A549 (cell line): ENCODE results near the gene TNNI2. TPM values are rescaled to one million over a fixed set of nuclear protein-coding genes. Genes with fewer than 3 reads are reported as not detected.

Experiments used
- ATAC-seq, 2 experiments: fragments of 200-7000 bp in 1 of 2; fragments of >200 bp in 1 of 2; cut with Nextera tagmentation in 1 of 2; cut with Tn5 transposase in 1 of 2; 3 replicates each; pipeline versions ENCODE4 v1.8.0 to v1.9.1; 2018 to 2020; ENCODE audit warnings: mild to moderate bottlenecking in 1 of 2, moderate library complexity in 1 of 2
- CTCF ChIA-PET: fragments of 300-600 bp; sonication (Branson Sonifier 250); formaldehyde crosslinking; extraction: SDS; loops from one replicate; lab custom pipeline; 2021; ENCODE audit warnings: antibody characterized with exemption, inconsistent platforms; lab: Yijun Ruan, JAX
- POLR2A ChIA-PET: fragments of 350-600 bp; formaldehyde crosslinking; extraction: SDS; loops from one replicate; lab custom pipeline; 2021; ENCODE audit warnings: antibody characterized with exemption, inconsistent platforms; lab: Yijun Ruan, JAX
- DNase-seq, 2 experiments: peaks; one replicate each; pipeline versions ENCODE4 v3.0.0 to v3.0.0-alpha.2; 2011 to 2016; ENCODE audit warnings: low read depth in 1 of 2, low spot score in 1 of 2
- FAIRE-seq: peaks from 2 replicates; lab custom pipeline; 2011; peaks lifted over from hg19 to GRCh38; lab: Jason Lieb, UNC
- H3K27ac ChIP-seq, 2 experiments: fragments of >200 bp; sonication (Bioruptor Twin); formaldehyde crosslinking; 3 replicates each; pipeline ENCODE4 v1.5.1; 2016 to 2017
- H3K4me1 ChIP-seq: fragments of >200 bp; sonication (Bioruptor Twin); formaldehyde crosslinking; 3 replicates; pipeline ENCODE4 v1.6.1; 2016
- H3K4me2 ChIP-seq: fragments of >200 bp; sonication (Bioruptor Twin); formaldehyde crosslinking; 3 replicates; pipeline ENCODE4 v1.6.1; 2016
- H3K4me3 ChIP-seq: fragments of >200 bp; sonication (Bioruptor Twin); formaldehyde crosslinking; 3 replicates; pipeline ENCODE4 v1.5.1; 2016
- H3K9me3 ChIP-seq: fragments of >200 bp; sonication (Bioruptor Twin); formaldehyde crosslinking; 3 replicates; pipeline ENCODE4 v1.6.1; 2016
- CEBPB ChIP-seq, 2 experiments: fragments of >200 bp in 1 of 2; sonication (Bioruptor Twin) in 1 of 2; formaldehyde crosslinking in 1 of 2; IDR thresholded peaks; 2 replicates each; pipeline ENCODE4 v1.6.1; 2012 to 2016
- ESRRA ChIP-seq: fragments of 150-350 bp; IDR thresholded peaks from 2 replicates; pipeline ENCODE4 v1.6.1; 2014; ENCODE audit warnings: mild to moderate bottlenecking, low read length, borderline replicate concordance
- FOSB ChIP-seq: fragments of 250-450 bp; sonication (Bioruptor Pico); IDR thresholded peaks from 2 replicates; pipeline ENCODE4 v1.5.0; 2020; ENCODE audit warnings: mild to moderate bottlenecking, moderate library complexity
- KDM1A ChIP-seq: fragments of 200-600 bp; sonication (generic); IDR thresholded peaks from 2 replicates; pipeline ENCODE4 v1.6.1; 2016; ENCODE audit warnings: low read depth, mild to moderate bottlenecking
- MAZ ChIP-seq: fragments of 150-350 bp; IDR thresholded peaks from 2 replicates; pipeline ENCODE4 v1.6.1; 2014; ENCODE audit warnings: antibody characterized with exemption, low read depth, low read length, borderline replicate concordance
- MYC ChIP-seq: IDR thresholded peaks from 2 replicates; pipeline ENCODE4 v1.6.1; 2012; ENCODE audit warnings: mild to moderate bottlenecking, inconsistent platforms, low read length, improper control_type of control experiment, borderline replicate concordance
- NPAS2 ChIP-seq: fragments of 250-450 bp; sonication (Bioruptor Pico); IDR thresholded peaks from 2 replicates; pipeline ENCODE4 v1.8.0; 2022; ENCODE audit warnings: mild to moderate bottlenecking, moderate library complexity, borderline replicate concordance
- NR3C1 ChIP-seq: fragments of >200 bp; sonication (Bioruptor Twin); formaldehyde crosslinking; IDR thresholded peaks from 3 replicates; pipeline ENCODE4 v1.6.1; 2017
- PHF8 ChIP-seq: fragments of 200-600 bp; sonication (generic); IDR thresholded peaks from 2 replicates; pipeline ENCODE4 v1.6.1; 2016; ENCODE audit warnings: low read depth, mild to moderate bottlenecking, antibody characterized with exemption, moderate library complexity, borderline replicate concordance
- POLR2AphosphoS2 ChIP-seq: conservative IDR thresholded peaks from 2 replicates; pipeline ENCODE4 v1.6.1; 2012; ENCODE audit warnings: low read length, improper control_type of control experiment, inconsistent platforms
- RAD21 ChIP-seq, 2 experiments: fragments of >200 bp in 1 of 2; sonication (Bioruptor Twin) in 1 of 2; formaldehyde crosslinking in 1 of 2; IDR thresholded peaks in 1 of 2; conservative IDR thresholded peaks in 1 of 2; 2 replicates in 1 of 2; 3 replicates in 1 of 2; pipeline ENCODE4 v1.6.1; 2012 to 2018; ENCODE audit warnings: inconsistent platforms in 1 of 2
- REST ChIP-seq: fragments of 200-600 bp; sonication (generic); IDR thresholded peaks from 2 replicates; pipeline ENCODE4 v1.6.1; 2016; ENCODE audit warnings: antibody characterized with exemption, mild to moderate bottlenecking, moderate library complexity
- RFX5 ChIP-seq: fragments of 450-650 bp; IDR thresholded peaks from 2 replicates; pipeline ENCODE4 v1.7.1; 2014; ENCODE audit warnings: antibody characterized with exemption, mild to moderate bottlenecking, moderate library complexity
- TFCP2L1 ChIP-seq: fragments of 250-450 bp; sonication (Bioruptor Pico); IDR thresholded peaks from 2 replicates; pipeline ENCODE4 v1.5.0; 2021; ENCODE audit warnings: mild to moderate bottlenecking
- ZNF302 ChIP-seq: fragments of 250-450 bp; sonication (Bioruptor Pico); IDR thresholded peaks from 2 replicates; pipeline ENCODE4 v1.9.0; 2021; ENCODE audit warnings: inconsistent platforms, mild to moderate bottlenecking, moderate library complexity
- WGBS: methylation state at CpG from one replicate; pipeline ENCODE4 v1.1.6; 2017; ENCODE audit errors: missing lambda C conversion rate; 5-methylcytosine and 5-hydroxymethylcytosine counted together
- polyA plus RNA-seq, 4 experiments: library from polyadenylated mRNA; depleted of rRNA in 3 of 4; stranded (reverse); fragments of >200 nt; fragmentation: RNase III in 1 of 4; extraction: RNeasy Plus Mini Kit Qiagen cat#74134 plus additional on column Dnase treatment in 1 of 4; gene quantifications; 2 replicates in 3 of 4; 3 replicates in 1 of 4; pipeline ENCODE4 v1.2.3, GENCODE V29; 2011 to 2017
- TF ChIP-seq, protein P1 (sequence below): fragments of 250-450 bp; sonication (Bioruptor Pico); IDR thresholded peaks from 2 replicates; pipeline ENCODE4 v1.5.0; 2020; ENCODE audit warnings: low read depth, mild to moderate bottlenecking, moderate library complexity
- TF ChIP-seq, protein P2 (sequence below): fragments of >200 bp; sonication (Bioruptor Twin); formaldehyde crosslinking; IDR thresholded peaks from 3 replicates; pipeline ENCODE4 v1.6.1; 2016
- TF ChIP-seq, protein P3 (sequence below): fragments of >200 bp; sonication (Bioruptor Twin); formaldehyde crosslinking; IDR thresholded peaks from 2 replicates; pipeline ENCODE4 v1.6.1; 2016
- TF ChIP-seq, protein P4 (sequence below): fragments of 450-650 bp; IDR thresholded peaks from 2 replicates; pipeline ENCODE4 v1.6.1; 2014; ENCODE audit warnings: antibody characterized with exemption

The TNNI2 gene
- polyA plus RNA-seq, 2 of the 4 experiments (the other 2 are of a cell fraction) = not detected

DNA sequence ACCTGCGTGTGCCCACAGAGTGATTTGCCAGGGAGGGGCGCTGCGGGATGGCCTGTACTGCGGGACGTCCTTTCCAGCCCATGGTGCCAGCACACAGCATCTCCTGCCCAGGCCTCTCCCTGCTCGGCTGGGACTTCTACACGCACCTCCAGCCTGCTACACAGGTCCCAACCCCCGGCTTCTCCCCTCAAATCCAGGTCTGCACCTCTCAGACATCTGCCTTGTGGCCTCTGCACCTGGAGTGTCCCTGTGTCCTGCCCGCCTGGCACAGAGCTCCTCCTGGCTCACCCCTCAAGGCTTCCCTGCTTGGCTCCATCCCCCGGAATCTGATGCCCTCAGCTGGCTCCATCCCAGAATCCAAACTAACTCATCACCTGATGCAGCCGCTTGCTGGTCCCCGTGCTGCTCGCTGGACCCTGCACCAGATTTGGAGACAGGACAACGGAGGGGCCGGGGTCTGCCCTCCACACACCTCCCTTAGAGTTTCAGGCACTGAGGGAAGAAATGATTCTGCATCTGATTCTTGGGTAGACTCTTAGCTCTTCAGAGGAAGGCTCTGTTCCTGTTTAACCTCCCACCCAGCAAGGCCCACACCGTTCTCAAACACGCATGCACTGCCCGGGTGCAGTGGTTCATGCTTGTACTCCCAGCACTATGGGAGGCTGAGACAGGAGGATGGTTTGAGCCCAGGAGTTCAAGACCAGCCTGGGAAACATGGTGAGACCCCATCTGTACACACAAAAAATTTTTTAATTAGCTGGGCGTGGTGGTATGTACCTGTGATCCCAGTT is 10.1 kb downstream of the TNNI2 start:
- Histone ChIP-seq H3K4me3 (no peak overlapping the region), H3K27ac (no peak overlapping the region; a peak in 1 of 6 replicates), H3K4me1 (peaks cover 7% of the 10 kb centered on the region), H3K4me2 (no peak overlapping the region), H3K9me3 (no peaks in the 10 kb centered on the region)
- ChIA-PET CTCF (interaction anchor here (0.6 to 14.5 kb wide), 17 partner anchors 11 to 338 kb away, joined by 3 to 174 read pairs (median 12); partner anchors contain the start of genes SYT8, TNNI2 and TNNT3), POLR2A (no interaction called here)
- no peak for DNase-seq
- FAIRE-seq = no peak
- no peak for ATAC-seq
- 77% methylated on average over 19 of the region's 19 CpGs for WGBS
- TF ChIP-seq POLR2AphosphoS2 (no peak), PHF8 (no peak), FOSB (CRISPR knock-in tag) (no peak), MYC (no peak), CEBPB (IDR thresholded peaks at IDR 0.05) (no peak), MAZ (no peak), ESRRA (no peak), KDM1A (no peak), TFCP2L1 (CRISPR knock-in tag) (no peak), NR3C1 (no peak), REST (no peak), ZNF302 (no peak), NPAS2 (CRISPR knock-in tag) (no peak), RAD21 (conservative IDR thresholded peaks at IDR 0.05 in 1 of 2, IDR thresholded peaks at IDR 0.05 in 1 of 2) (no peak), RFX5 (no peak)
- TF ChIP-seq, protein P1, sequence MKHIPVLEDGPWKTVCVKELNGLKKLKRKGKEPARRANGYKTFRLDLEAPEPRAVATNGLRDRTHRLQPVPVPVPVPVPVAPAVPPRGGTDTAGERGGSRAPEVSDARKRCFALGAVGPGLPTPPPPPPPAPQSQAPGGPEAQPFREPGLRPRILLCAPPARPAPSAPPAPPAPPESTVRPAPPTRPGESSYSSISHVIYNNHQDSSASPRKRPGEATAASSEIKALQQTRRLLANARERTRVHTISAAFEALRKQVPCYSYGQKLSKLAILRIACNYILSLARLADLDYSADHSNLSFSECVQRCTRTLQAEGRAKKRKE = no peak
- TF ChIP-seq, protein P2, sequence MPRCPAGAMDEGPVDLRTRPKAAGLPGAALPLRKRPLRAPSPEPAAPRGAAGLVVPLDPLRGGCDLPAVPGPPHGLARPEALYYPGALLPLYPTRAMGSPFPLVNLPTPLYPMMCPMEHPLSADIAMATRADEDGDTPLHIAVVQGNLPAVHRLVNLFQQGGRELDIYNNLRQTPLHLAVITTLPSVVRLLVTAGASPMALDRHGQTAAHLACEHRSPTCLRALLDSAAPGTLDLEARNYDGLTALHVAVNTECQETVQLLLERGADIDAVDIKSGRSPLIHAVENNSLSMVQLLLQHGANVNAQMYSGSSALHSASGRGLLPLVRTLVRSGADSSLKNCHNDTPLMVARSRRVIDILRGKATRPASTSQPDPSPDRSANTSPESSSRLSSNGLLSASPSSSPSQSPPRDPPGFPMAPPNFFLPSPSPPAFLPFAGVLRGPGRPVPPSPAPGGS = no peak
- TF ChIP-seq, protein P3, sequence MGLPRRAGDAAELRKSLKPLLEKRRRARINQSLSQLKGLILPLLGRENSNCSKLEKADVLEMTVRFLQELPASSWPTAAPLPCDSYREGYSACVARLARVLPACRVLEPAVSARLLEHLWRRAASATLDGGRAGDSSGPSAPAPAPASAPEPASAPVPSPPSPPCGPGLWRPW = no peak
- TF ChIP-seq, protein P4, sequence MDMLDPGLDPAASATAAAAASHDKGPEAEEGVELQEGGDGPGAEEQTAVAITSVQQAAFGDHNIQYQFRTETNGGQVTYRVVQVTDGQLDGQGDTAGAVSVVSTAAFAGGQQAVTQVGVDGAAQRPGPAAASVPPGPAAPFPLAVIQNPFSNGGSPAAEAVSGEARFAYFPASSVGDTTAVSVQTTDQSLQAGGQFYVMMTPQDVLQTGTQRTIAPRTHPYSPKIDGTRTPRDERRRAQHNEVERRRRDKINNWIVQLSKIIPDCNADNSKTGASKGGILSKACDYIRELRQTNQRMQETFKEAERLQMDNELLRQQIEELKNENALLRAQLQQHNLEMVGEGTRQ = no peak
- TF ChIP-seq, all 56 proteins: peak for 0
